ENCODE data around the gene PPP2R5B.

Gene PPP2R5B

GRCh38 chr11:64877390-64878222 lies 46.9 kb upstream of the PPP2R5B start:
- H3K36me3 ChIP-seq (ENCODE audit: control insufficient read depth in 1 of 2, insufficient read depth in 2 of 2, low read length in 2 of 2): peaks cover 22% of the 10 kb centered on the region in 2 experiments
- H3K9ac ChIP-seq (ENCODE audit: low read length): peak overlapping the region; percentile 95
- peak overlapping the region; percentile 79 for H3K4me2 ChIP-seq (ENCODE audit: low read length)
- H2BK5ac ChIP-seq (ENCODE audit: low read depth, low read length, poor library complexity): peak overlapping the region; percentile 0
- H3K18ac ChIP-seq (ENCODE audit: low read length): peak overlapping the region; percentile 80
- peak overlapping the region; percentile 98 for H3K4me3 ChIP-seq (ENCODE audit: low read depth, low read length)
- H4K12ac ChIP-seq (ENCODE audit: low read depth, low read length): peak overlapping the region; percentile 6
- peak overlapping the region; percentile 65 for H3K27ac ChIP-seq (ENCODE audit: low read depth, low read length)
- peak overlapping the region; percentile 7 for H2BK12ac ChIP-seq (ENCODE audit: low read length)
- peak overlapping the region; percentile 32 for H3K4ac ChIP-seq (ENCODE audit: low read depth, low read length)
- peak in 1 of 2 donors; percentile 35 for DNase-seq
- H3K23ac ChIP-seq (ENCODE audit: low read length): peak overlapping the region; percentile 58
- no peaks in the 10 kb centered on the region for H3K9me3 ChIP-seq (ENCODE audit: insufficient read depth, low read depth, low read length)
- H3K79me1 ChIP-seq (ENCODE audit: low read length): peaks cover 21% of the 10 kb centered on the region
- H3K4me1 ChIP-seq (ENCODE audit: control insufficient read depth in 1 of 2, insufficient read depth in 2 of 2, low read length in 2 of 2): peaks cover 11 to 17% of the 10 kb centered on the region in 2 experiments
- H4K91ac ChIP-seq (ENCODE audit: low read depth, low read length): peak overlapping the region; percentile 76
- peak overlapping the region; percentile 93 for H3K14ac ChIP-seq (ENCODE audit: low read length)
- H2AK5ac ChIP-seq (ENCODE audit: low read length): peak overlapping the region; percentile 4
- WGBS (ENCODE audit: extremely low coverage, insufficient coverage, insufficient read length): no CpG with 5 or more reads among the region's 41 CpGs
- H4K8ac ChIP-seq (ENCODE audit: low read depth, low read length): peak overlapping the region; percentile 1
- H2BK120ac ChIP-seq (ENCODE audit: insufficient read depth, low read length, poor library complexity): peak overlapping the region; percentile 61
- peak overlapping the region; percentile 47 for H2AFZ ChIP-seq (ENCODE audit: insufficient read depth, low read length, poor library complexity)
- peaks cover 22% of the 10 kb centered on the region for H3K79me2 ChIP-seq (ENCODE audit: control insufficient read depth, insufficient read depth, low read length, poor library complexity)
- no peaks in the 10 kb centered on the region for H3K27me3 ChIP-seq (ENCODE audit: insufficient read depth, low read length)

GRCh38 chr11:64878223-64878493 lies 46.3 kb upstream of the PPP2R5B start:
- Histone ChIP-seq H3K27me3 (ENCODE audit: insufficient read depth, low read length) (no peaks in the 10 kb centered on the region), H4K8ac (ENCODE audit: low read depth, low read length) (peak overlapping the region; percentile 1), H2AFZ (ENCODE audit: insufficient read depth, low read length, poor library complexity) (peak overlapping the region; percentile 47), H4K91ac (ENCODE audit: low read depth, low read length) (peak overlapping the region; percentile 76), H3K9ac (ENCODE audit: low read length) (peak overlapping the region; percentile 95), H3K14ac (ENCODE audit: low read length) (peak overlapping the region; percentile 93), H3K79me1 (ENCODE audit: low read length) (peaks cover 21% of the 10 kb centered on the region), H3K18ac (ENCODE audit: low read length) (peak overlapping the region; percentile 80), H3K9me3 (ENCODE audit: insufficient read depth, low read depth, low read length) (no peaks in the 10 kb centered on the region), H3K23ac (ENCODE audit: low read length) (no peak overlapping the region), H3K79me2 (ENCODE audit: control insufficient read depth, insufficient read depth, low read length, poor library complexity) (peaks cover 22% of the 10 kb centered on the region), H3K4me2 (ENCODE audit: low read length) (peak overlapping the region; percentile 79), H2AK5ac (ENCODE audit: low read length) (peak overlapping the region; percentile 4), H3K4me3 (ENCODE audit: low read depth, low read length) (peak overlapping the region; percentile 98), H2BK120ac (ENCODE audit: insufficient read depth, low read length, poor library complexity) (peak overlapping the region; percentile 61), H3K4ac (ENCODE audit: low read depth, low read length) (peak overlapping the region; percentile 32), H3K36me3 (ENCODE audit: control insufficient read depth in 1 of 2, insufficient read depth in 2 of 2, low read length in 2 of 2) (peaks cover 16% of the 10 kb centered on the region in 2 experiments), H2BK12ac (ENCODE audit: low read length) (peak overlapping the region; percentile 15), H4K12ac (ENCODE audit: low read depth, low read length) (peak overlapping the region; percentile 6), H3K4me1 (ENCODE audit: control insufficient read depth in 1 of 2, insufficient read depth in 2 of 2, low read length in 2 of 2) (peaks cover 11 to 17% of the 10 kb centered on the region in 2 experiments), H3K27ac (ENCODE audit: low read depth, low read length) (peak overlapping the region; percentile 65), H2BK5ac (ENCODE audit: low read depth, low read length, poor library complexity) (peak overlapping the region; percentile 0)
- WGBS (ENCODE audit: extremely low coverage, insufficient coverage, insufficient read length): no CpG with 5 or more reads among the region's 21 CpGs
- no peak for DNase-seq

- DNase-seq: peak; percentile 98 to 99
- H3K27me3 ChIP-seq (ENCODE audit: insufficient read depth, low read length): no peaks in the 10 kb centered on the region
- H4K8ac ChIP-seq (ENCODE audit: low read depth, low read length): peak within 1 kb of the TSS; percentile 78
- H3K9me3 ChIP-seq (ENCODE audit: insufficient read depth, low read depth, low read length): no peaks in the 10 kb centered on the region
- peak within 1 kb of the TSS; percentile 11 for H2AK5ac ChIP-seq (ENCODE audit: low read length)
- H3K4me3 ChIP-seq (ENCODE audit: low read depth, low read length): peak within 1 kb of the TSS; percentile 98
- peaks cover 22% of the 10 kb centered on the region for H3K79me2 ChIP-seq (ENCODE audit: control insufficient read depth, insufficient read depth, low read length, poor library complexity)
- peak within 1 kb of the TSS; percentile 95 for H3K9ac ChIP-seq (ENCODE audit: low read length)
- peaks cover 21% of the 10 kb centered on the region for H3K79me1 ChIP-seq (ENCODE audit: low read length)
- peak within 1 kb of the TSS; percentile 65 for H3K27ac ChIP-seq (ENCODE audit: low read depth, low read length)
- H3K4me2 ChIP-seq (ENCODE audit: low read length): peak within 1 kb of the TSS; percentile 84
- peak within 1 kb of the TSS; percentile 15 for H2BK12ac ChIP-seq (ENCODE audit: low read length)
- peak within 1 kb of the TSS; percentile 93 for H3K14ac ChIP-seq (ENCODE audit: low read length)
- H3K36me3 ChIP-seq (ENCODE audit: control insufficient read depth in 1 of 2, insufficient read depth in 2 of 2, low read length in 2 of 2): peaks cover 12 to 13% of the 10 kb centered on the region in 2 experiments
- H2BK5ac ChIP-seq (ENCODE audit: low read depth, low read length, poor library complexity): peak within 1 kb of the TSS; percentile 39
- peaks cover 11 to 17% of the 10 kb centered on the region in 2 experiments for H3K4me1 ChIP-seq (ENCODE audit: control insufficient read depth in 1 of 2, insufficient read depth in 2 of 2, low read length in 2 of 2)
- H2AFZ ChIP-seq (ENCODE audit: insufficient read depth, low read length, poor library complexity): peak within 1 kb of the TSS; percentile 76
- peak within 1 kb of the TSS; percentile 76 for H4K91ac ChIP-seq (ENCODE audit: low read depth, low read length)
- H4K12ac ChIP-seq (ENCODE audit: low read depth, low read length): peak within 1 kb of the TSS; percentile 54
- peak within 1 kb of the TSS; percentile 48 for H3K4ac ChIP-seq (ENCODE audit: low read depth, low read length)
- peak within 1 kb of the TSS; percentile 80 for H3K18ac ChIP-seq (ENCODE audit: low read length)
- WGBS (ENCODE audit: extremely low coverage, insufficient coverage, insufficient read length): no CpG with 5 or more reads among the region's 75 CpGs
- H2BK120ac ChIP-seq (ENCODE audit: insufficient read depth, low read length, poor library complexity): peak within 1 kb of the TSS; percentile 61
- peak within 1 kb of the TSS; percentile 58 for H3K23ac ChIP-seq (ENCODE audit: low read length)
Measured at GRCh38 chr11:64878494-64879243, 45.8 kb upstream of the PPP2R5B start, which contains the start of gene EHD1. TSS of gene EHD1 (minus strand) at chr11:64878621. CDS start at chr11:64878464, 157 bp downstream.

GRCh38 chr11:64879244-64879900 lies 45.1 kb upstream of the PPP2R5B start:
- H3K79me2 ChIP-seq (ENCODE audit: control insufficient read depth, insufficient read depth, low read length, poor library complexity): peaks cover 22% of the 10 kb centered on the region

More at GRCh38 chr11:64879244-64879900, 45.1 kb upstream of the PPP2R5B start:
- Histone ChIP-seq H3K23ac (ENCODE audit: low read length) (no peak overlapping the region), H2AK5ac (ENCODE audit: low read length) (peak overlapping the region; percentile 11), H2BK5ac (ENCODE audit: low read depth, low read length, poor library complexity) (no peak overlapping the region), H3K27ac (ENCODE audit: low read depth, low read length) (peak overlapping the region; percentile 57), H3K4me2 (ENCODE audit: low read length) (peak overlapping the region; percentile 84), H4K91ac (ENCODE audit: low read depth, low read length) (peak overlapping the region; percentile 37), H3K79me1 (ENCODE audit: low read length) (peaks cover 21% of the 10 kb centered on the region), H3K4me1 (ENCODE audit: control insufficient read depth in 1 of 2, insufficient read depth in 2 of 2, low read length in 2 of 2) (peaks cover 11 to 17% of the 10 kb centered on the region in 2 experiments), H2BK12ac (ENCODE audit: low read length) (no peak overlapping the region), H3K9me3 (ENCODE audit: insufficient read depth, low read depth, low read length) (no peaks in the 10 kb centered on the region), H4K8ac (ENCODE audit: low read depth, low read length) (peak overlapping the region; percentile 78), H3K14ac (ENCODE audit: low read length) (peak overlapping the region; percentile 27), H2AFZ (ENCODE audit: insufficient read depth, low read length, poor library complexity) (peak overlapping the region; percentile 76), H3K9ac (ENCODE audit: low read length) (peak overlapping the region; percentile 79), H3K4ac (ENCODE audit: low read depth, low read length) (peak overlapping the region; percentile 1), H3K27me3 (ENCODE audit: insufficient read depth, low read length) (no peaks in the 10 kb centered on the region), H4K12ac (ENCODE audit: low read depth, low read length) (peak overlapping the region; percentile 3), H3K18ac (ENCODE audit: low read length) (peak overlapping the region; percentile 9), H3K36me3 (ENCODE audit: control insufficient read depth in 1 of 2, insufficient read depth in 2 of 2, low read length in 2 of 2) (peaks cover 10% of the 10 kb centered on the region in 2 experiments), H2BK120ac (ENCODE audit: insufficient read depth, low read length, poor library complexity) (no peak overlapping the region), H3K4me3 (ENCODE audit: low read depth, low read length) (peak overlapping the region; percentile 92)
- peak in 1 of 2 donors; percentile 39 for DNase-seq
- WGBS (ENCODE audit: extremely low coverage, insufficient coverage, insufficient read length): no CpG with 5 or more reads among the region's 16 CpGs

Data from trophoblast cell (in vitro differentiated cells and primary cell).